HG02623 (cell line): Measurements from ENCODE around the gene MYH11.
"Not testable (repeated sequence)": the region's sequence is repeated elsewhere in the genome, so short reads cannot be mapped to it uniquely, and the experiment has no call there.

Source experiments
- ATAC-seq: cut with Tn5 transposase; IDR thresholded peaks from one replicate; pipeline ENCODE4 v1.9.1; 2021; ENCODE audit warnings: moderate library complexity; ENCODE audit not compliant: unreplicated experiment

The MYH11 gene

DNA sequence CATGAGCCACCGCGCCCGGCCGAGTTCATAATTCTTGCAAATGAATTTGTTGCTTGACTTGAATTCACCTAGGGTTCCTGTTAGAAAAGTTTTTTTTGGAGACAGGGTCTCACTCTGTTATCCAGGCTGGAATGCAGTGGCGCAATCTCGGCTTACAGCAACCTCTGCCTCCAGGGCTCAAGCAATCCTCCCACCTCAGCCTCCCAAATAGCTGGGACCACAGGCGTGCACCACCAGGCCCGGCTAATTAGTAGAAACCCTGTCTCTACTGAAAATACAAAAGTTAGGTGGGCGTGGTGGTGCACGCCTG, 99.8 kb downstream of the MYH11 start:
- ATAC-seq: no peak

DNA sequence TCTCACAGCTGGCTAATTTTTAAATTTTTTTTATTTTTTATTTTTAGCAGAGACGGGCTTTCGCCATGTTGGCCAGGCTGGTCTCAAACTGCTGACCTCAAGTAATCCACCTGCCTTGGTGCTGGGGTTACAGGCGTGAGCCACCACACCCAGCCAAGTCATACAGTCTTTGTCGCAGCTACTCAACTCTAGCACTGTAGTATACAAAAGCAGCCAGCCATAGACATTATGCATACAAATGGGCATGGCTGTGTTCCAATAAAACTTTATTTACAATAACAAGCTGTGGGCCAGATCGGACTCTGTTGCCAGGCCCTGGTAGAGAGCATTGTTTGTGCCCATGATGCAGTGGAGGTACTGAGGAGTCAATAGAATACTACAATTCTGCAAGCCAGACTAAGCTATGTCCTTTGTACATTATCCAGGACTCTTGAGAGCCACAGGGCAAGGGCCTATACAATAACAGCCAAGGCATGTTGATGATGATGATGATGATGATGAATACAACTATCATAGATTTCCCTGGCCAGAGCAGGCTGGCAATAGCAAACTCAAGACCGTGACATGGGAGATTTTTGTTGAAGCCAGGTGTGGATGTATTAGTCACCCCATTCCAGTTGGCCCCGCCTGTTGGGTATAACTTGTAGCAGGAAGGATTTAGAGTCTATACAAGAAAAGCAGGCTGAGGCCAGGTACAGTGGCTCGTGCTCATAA, 101.8 kb downstream of the MYH11 start:
- ATAC-seq: no peak

DNA sequence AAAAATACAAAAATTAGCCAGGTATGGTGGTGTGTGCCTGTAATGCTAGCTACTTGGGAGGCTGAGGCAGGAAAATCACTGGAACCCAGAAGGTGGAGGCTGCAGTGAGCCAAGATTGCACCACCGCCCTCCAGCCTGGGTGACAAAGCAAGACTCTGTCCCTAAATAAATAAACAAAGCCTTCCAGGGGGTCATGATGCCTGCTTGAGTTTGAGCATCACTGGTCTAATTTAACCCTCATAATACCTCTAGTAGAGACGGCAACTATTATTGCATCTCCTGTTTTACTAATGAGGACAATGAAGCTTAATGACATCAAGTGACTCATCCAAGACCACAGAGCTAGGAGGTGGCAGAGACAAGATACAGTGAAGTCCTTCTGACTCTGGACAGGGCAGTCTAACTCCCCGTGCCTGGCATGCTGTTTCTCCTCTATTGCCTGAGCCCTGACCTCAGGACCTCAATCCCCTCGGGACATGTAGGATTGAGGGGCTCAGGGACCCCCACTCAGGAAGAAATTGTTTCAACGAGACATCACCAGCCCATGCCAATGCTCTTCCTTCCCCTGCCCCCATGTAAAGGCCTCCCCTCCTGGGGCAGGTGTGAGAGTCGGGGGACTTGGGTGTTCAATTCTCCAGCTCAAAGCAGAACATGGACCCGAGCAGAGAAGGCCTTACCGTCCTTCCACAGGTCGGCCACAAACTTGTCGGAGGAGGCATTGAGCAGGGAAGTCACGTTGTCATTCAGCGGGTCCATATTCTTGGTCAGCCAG, 103.9 kb downstream of the MYH11 start:
- ATAC-seq: no peak

GRCh38 chr16:15751940-15752339, 104.9 kb downstream of the MYH11 start:
- no peak for ATAC-seq

- no peak for ATAC-seq
Measured at GRCh38 chr16:15749985-15750384, 106.8 kb downstream of the MYH11 start.

DNA sequence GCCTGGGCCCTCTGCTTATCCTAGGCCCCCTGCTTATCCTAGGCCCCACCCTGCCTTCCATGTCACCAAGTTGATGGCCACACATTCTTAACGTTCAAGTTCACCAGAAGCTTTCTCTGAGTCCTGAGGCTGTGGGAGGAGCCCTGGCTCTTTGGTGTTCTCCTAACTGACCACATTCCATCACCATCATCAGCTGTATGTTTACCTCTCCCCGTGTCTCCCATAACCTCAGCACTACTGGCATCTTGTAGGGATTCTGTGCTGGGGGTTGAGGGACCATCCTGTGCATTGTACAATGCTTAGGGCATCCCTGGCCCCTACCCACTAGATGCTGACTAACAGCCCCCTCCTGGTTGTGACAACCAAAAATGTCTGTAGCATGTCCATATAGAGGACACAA, 107.5 kb downstream of the MYH11 start:
- no peak for ATAC-seq

DNA sequence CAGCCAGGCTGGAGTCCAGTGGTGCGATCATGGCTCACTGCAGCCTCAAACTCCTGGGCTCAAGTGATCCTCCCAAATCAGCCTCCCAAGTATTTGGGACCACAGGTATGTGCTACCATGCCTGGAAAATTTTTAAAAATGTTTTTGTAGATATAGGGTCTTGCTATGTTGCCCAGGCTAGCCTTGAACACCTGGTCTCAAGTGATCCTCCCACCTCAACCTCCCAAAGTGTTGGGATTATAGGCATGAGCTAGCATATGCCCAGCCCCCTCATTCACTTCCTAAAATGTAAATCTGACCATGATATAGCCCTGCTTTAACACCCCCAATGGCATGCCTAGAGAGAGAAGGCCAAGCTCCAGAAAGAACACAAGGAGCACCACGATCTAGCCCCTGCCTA, 108.2 kb downstream of the MYH11 start:
- ATAC-seq: no peak

DNA sequence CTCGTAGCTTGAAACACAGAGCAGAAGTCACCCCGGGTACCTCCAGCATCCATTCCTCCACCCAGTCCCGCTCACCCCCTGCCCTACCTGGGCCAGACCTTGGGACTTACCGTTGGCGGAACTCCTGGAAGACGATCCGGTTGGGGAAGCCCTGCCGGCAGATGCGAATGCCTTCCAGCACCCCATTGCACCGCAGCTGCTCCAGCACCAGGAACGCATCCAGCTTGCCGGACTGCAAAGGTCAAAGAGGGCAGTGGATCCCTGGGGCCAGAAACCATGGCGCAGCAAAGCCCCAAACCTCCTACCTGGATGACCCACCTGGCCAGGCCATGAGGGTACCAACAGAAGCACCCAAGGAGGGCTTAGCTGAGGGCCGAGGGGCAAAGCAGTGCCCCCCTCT, 108.9 kb downstream of the MYH11 start:
- no peak for ATAC-seq

- no peak for ATAC-seq
Measured at GRCh38 chr16:15746332-15746731, 110.5 kb downstream of the MYH11 start.

- ATAC-seq: no peak
Measured at GRCh38 chr16:15743657-15744056, 113.2 kb downstream of the MYH11 start.

GRCh38 chr16:15742716-15743115, 114.1 kb downstream of the MYH11 start:
- no peak for ATAC-seq

DNA sequence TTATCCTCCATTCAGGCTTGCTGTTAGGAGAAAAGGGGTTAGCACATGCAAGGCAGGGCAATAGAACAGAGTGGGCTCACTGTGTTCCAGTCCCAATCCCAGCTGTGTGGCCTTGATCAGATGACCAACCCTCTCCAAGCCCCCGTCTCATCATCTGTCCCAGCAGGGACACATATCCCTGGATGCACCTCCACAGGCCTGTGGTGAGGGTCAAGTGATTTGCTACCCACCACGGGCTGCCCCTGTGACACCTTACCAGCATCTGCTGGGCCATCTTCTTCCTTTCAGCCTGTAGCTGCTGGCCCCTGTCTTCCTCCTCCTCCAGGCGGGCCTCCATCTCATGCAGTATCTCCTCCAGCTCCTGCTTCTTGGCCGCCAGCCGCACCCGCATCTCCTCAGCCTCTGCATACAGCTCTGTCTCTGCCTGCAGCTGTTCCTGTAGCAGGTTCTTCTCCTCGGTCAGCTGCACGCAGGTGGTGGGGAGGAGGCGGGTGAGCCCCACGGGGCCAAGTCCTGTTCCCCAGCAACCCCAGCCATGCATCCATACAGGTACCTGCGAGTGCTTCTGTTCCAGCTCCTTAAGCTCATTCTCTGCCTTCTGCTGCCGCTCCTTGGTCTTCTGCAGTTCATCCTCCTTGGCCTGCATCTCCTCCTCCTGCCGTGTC, 115.5 kb downstream of the MYH11 start:
- ATAC-seq: no peak

- no peak for ATAC-seq
Measured at GRCh38 chr16:15739950-15740349, 116.9 kb downstream of the MYH11 start.

DNA sequence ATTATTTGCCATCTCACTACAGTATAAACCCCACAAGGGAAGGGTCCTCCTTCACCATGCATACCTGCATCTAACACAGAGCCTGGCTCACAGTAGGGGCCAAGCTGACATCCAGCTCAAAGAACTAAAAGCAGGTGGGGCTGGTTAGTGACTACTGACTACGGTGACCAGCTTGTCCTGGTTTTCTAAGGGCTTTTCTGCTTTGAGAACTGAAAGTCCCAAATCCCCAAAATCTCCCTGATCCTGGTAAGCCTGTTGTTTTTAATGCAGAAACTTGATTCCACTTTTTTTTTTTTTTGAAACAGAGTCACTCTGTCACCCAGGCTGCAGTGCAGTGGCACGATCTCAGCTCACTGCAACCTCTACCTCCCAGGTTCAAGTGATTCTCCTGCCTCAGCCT, 117.4 kb downstream of the MYH11 start:
- ATAC-seq: no peak

DNA sequence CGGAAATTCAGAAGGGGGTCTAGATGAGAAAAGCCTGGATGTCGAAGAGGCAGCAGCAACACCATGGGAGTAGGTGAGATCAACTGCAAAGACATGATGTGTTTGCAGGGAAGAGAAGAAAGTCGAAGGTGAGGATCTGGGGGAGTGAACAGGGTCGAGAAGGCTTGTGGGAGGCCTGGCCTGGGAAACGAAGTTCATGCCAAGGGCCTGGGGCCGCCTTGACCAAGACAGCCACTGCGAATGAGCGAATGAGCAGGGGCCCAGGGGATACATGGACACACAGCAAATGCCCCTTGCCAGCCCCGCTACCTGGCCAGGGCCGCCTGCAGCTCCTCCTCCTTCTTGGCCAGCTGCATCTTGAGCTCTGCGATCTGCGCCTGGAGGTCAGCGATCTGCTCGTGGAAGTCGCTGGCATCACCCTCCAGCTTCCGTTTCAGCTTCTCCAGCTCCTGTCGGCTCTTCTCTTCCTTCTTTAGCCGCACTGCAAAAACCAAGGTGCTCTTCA, 119.6 kb downstream of the MYH11 start:
- ATAC-seq: no peak

DNA sequence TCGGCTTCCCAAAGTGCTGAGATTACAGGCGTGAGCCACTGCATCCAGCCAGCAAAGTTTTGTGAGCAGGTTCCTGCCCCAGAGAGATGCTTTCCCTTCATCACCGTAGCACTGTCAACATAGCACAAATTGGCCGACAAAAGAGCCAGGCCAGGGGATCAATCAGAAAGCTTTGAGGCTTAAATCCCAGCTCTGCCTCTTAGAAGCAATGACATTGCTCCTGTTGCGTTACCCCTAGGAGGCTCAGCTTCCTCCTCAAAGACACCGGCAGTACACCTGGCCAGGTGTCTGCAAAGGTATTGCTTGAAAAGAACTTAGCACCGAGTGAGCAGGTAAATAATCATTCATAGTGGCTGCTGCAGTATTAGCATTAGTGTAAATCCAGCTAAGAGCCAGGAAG, 120.3 kb downstream of the MYH11 start:
- no peak for ATAC-seq

GRCh38 chr16:15735610-15736009, 121.2 kb downstream of the MYH11 start:
- no peak for ATAC-seq

DNA sequence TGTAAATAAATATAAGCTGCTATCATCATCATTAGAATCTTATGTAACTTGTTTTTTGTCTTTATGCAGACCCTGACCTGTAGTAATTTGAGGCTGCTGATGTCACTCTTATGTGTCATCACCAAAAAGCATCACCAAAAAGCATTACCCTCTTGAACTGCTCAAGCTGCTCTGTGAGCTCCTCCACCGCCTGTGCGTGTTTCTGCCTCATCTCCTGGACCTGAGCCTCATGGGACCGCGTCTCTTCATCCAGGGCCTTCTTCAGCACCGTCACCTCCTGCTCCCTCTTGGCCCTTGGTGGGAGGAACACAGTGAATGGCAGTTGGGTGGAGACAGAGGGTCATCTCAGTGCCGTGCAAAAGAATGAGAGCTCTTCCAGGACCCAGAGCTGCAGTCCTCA, 124.4 kb downstream of the MYH11 start:
- ATAC-seq: no peak

DNA sequence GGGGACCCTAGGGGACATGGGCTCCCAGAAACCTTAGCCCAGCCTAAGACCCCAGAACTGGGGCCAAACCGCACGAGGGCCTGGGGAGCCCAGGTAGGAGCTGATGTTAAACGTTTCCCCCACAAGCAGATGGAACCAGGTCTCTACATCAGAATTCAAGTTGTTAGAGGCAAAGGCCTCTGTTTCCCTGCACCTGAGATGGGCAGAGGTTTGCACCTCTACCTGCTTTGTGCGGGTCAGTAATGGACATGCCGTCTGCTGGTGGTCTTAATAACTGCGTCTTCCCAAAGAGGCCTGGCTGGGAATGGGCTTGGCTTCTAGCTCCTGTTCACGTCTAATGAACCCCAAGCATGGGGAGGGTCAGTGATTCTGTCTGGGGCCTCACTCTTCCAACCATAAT, 127.7 kb downstream of the MYH11 start:
- no peak for ATAC-seq

- not testable (repeated sequence) for ATAC-seq
Measured at GRCh38 chr16:15727697-15728096, 129.1 kb downstream of the MYH11 start.

GRCh38 chr16:15726715-15727114, 130.1 kb downstream of the MYH11 start:
- no peak for ATAC-seq

DNA sequence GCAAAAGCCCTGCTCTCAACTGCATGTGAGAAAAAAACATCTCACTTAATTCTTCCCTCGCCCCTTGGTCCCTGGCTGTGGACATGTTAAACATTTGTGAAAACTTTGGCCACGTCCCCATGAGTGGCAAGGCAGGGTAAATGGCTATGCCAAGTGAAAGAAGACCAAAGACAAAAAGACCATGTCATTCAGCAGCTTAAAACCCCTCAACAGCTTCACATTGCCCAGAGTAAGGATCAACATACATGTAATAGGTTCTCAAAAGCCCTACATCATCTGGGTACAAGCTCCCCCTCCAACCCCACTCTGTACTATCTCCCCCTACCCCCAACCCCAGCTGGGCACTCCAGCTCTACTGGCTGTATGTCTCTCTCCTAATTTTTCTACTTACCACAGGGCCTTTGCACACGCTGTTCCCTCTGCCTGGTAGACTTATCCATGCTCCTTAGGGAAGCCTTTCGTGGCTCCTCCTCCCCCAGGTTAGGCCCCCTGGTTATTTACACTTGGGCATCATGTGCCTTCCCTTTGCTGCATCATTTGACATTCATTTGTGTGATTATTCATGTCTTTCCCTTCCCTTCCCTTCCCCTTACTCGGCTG, 131.1 kb downstream of the MYH11 start:
- no peak for ATAC-seq
